HEK293 (cell line): ENCODE data around the gene TMEM208.

ENCODE experiments used
- MZF1 ChIP-seq: fragments of 450-650 bp; formaldehyde crosslinking; IDR thresholded peaks from 2 replicates; pipeline ENCODE4 v1.5.1; 2017; ENCODE audit warnings: missing biosample characterization, missing genetic modification characterization, borderline replicate concordance
- ZBTB1 ChIP-seq: fragments of 450-650 bp; formaldehyde crosslinking; IDR thresholded peaks from 2 replicates; pipeline ENCODE4 v1.5.1; 2016; ENCODE audit warnings: missing biosample characterization, missing genetic modification characterization
- ZNF133 ChIP-seq: fragments of 450-650 bp; formaldehyde crosslinking; IDR thresholded peaks from 2 replicates; pipeline ENCODE4 v1.5.1; 2016; ENCODE audit warnings: missing biosample characterization, missing genetic modification characterization
- ZNF585B ChIP-seq: fragments of 450-650 bp; formaldehyde crosslinking; IDR thresholded peaks from 2 replicates; pipeline ENCODE4 v1.5.1; 2016; ENCODE audit warnings: missing biosample characterization, missing genetic modification characterization
- ZNF707 ChIP-seq: fragments of 450-650 bp; formaldehyde crosslinking; IDR thresholded peaks from 2 replicates; pipeline ENCODE4 v1.5.1; 2016; ENCODE audit warnings: missing biosample characterization, missing genetic modification characterization
- TF ChIP-seq, protein P1 (sequence below): fragments of 450-650 bp; formaldehyde crosslinking; IDR thresholded peaks from 2 replicates; pipeline ENCODE4 v1.5.1; 2016; ENCODE audit warnings: missing biosample characterization, missing genetic modification characterization
- TF ChIP-seq, protein P2 (sequence below): fragments of 450-650 bp; formaldehyde crosslinking; IDR thresholded peaks from 2 replicates; pipeline ENCODE4 v1.5.1; 2016; ENCODE audit warnings: missing biosample characterization, missing genetic modification characterization

- TF ChIP-seq, protein P1, sequence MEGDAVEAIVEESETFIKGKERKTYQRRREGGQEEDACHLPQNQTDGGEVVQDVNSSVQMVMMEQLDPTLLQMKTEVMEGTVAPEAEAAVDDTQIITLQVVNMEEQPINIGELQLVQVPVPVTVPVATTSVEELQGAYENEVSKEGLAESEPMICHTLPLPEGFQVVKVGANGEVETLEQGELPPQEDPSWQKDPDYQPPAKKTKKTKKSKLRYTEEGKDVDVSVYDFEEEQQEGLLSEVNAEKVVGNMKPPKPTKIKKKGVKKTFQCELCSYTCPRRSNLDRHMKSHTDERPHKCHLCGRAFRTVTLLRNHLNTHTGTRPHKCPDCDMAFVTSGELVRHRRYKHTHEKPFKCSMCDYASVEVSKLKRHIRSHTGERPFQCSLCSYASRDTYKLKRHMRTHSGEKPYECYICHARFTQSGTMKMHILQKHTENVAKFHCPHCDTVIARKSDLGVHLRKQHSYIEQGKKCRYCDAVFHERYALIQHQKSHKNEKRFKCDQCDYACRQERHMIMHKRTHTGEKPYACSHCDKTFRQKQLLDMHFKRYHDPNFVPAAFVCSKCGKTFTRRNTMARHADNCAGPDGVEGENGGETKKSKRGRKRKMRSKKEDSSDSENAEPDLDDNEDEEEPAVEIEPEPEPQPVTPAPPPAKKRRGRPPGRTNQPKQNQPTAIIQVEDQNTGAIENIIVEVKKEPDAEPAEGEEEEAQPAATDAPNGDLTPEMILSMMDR: no peak
- TF ChIP-seq ZNF133 (tag by site-specific recombination): no peak
- no peak for TF ChIP-seq ZNF585B (tag by site-specific recombination)
- TF ChIP-seq, protein P2, sequence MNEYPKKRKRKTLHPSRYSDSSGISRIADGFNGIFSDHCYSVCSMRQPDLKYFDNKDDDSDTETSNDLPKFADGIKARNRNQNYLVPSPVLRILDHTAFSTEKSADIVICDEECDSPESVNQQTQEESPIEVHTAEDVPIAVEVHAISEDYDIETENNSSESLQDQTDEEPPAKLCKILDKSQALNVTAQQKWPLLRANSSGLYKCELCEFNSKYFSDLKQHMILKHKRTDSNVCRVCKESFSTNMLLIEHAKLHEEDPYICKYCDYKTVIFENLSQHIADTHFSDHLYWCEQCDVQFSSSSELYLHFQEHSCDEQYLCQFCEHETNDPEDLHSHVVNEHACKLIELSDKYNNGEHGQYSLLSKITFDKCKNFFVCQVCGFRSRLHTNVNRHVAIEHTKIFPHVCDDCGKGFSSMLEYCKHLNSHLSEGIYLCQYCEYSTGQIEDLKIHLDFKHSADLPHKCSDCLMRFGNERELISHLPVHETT: no peak
- no peak for TF ChIP-seq MZF1 (tag by site-specific recombination)
- no peak for TF ChIP-seq ZBTB1
- no peak for TF ChIP-seq ZNF707 (tag by site-specific recombination)
These were observed 31.3 kb upstream of the TMEM208 start for GRCh38 chr16:67195676-67196075.
